HG03469 (cell line): ENCODE data around the gene TPT1.
"Not testable (repeated sequence)": the region's sequence is repeated elsewhere in the genome, so short reads cannot be mapped to it uniquely, and the experiment has no call there.

Experiments
- ATAC-seq: cut with Tn5 transposase; IDR thresholded peaks from one replicate; pipeline ENCODE4 v1.9.1; 2021; ENCODE audit warnings: mild to moderate bottlenecking, moderate library complexity, moderate number of reproducible peaks; ENCODE audit not compliant: unreplicated experiment

Gene TPT1

GRCh38 chr13:45341034-45341798 is at the start of gene TPT1:
TSS of gene TPT1 (minus strand) at chr13:45341183. CDS start at chr13:45341069, 114 bp downstream.
- peak; percentile 77 for ATAC-seq

GRCh38 chr13:45390348-45390747 is 49.4 kb upstream of the TPT1 start:
- ATAC-seq, result not testable (repeated sequence)

- no peak for ATAC-seq
Measured at GRCh38 chr13:45388664-45389063, 47.7 kb upstream of the TPT1 start.

GRCh38 chr13:45386892-45387575 is 46.1 kb upstream of the TPT1 start:
- not testable (repeated sequence) for ATAC-seq

GRCh38 chr13:45385907-45386553 is 45.0 kb upstream of the TPT1 start:
- ATAC-seq, result no peak

- ATAC-seq, result no peak
Measured at GRCh38 chr13:45385320-45385719, 44.3 kb upstream of the TPT1 start.

- ATAC-seq, result no peak
Measured at GRCh38 chr13:45384474-45385174, 43.6 kb upstream of the TPT1 start.

GRCh38 chr13:45382739-45383138 is 41.8 kb upstream of the TPT1 start:
- not testable (repeated sequence) for ATAC-seq

- ATAC-seq, result no peak
Measured at GRCh38 chr13:45381196-45381595, 40.2 kb upstream of the TPT1 start.

GRCh38 chr13:45380708-45381107 is 39.7 kb upstream of the TPT1 start:
- ATAC-seq, result not testable (repeated sequence)

GRCh38 chr13:45379516-45379915 is 38.5 kb upstream of the TPT1 start:
- not testable (repeated sequence) for ATAC-seq

- not testable (repeated sequence) for ATAC-seq
Measured at GRCh38 chr13:45378786-45379185, 37.8 kb upstream of the TPT1 start.

GRCh38 chr13:45377314-45377713 is 36.3 kb upstream of the TPT1 start:
- ATAC-seq, result not testable (repeated sequence)

- not testable (repeated sequence) for ATAC-seq
Measured at GRCh38 chr13:45376651-45377050, 35.7 kb upstream of the TPT1 start.

GRCh38 chr13:45374917-45375316 is 33.9 kb upstream of the TPT1 start:
- no peak for ATAC-seq

GRCh38 chr13:45373162-45373547 is 32.2 kb upstream of the TPT1 start:
- ATAC-seq, result no peak

GRCh38 chr13:45372189-45373161 is 31.5 kb upstream of the TPT1 start:
- no peak for ATAC-seq

GRCh38 chr13:45370922-45371406 is 30.0 kb upstream of the TPT1 start:
- no peak for ATAC-seq

GRCh38 chr13:45369116-45369515 is 28.1 kb upstream of the TPT1 start:
- no peak for ATAC-seq

GRCh38 chr13:45368571-45368970 is 27.6 kb upstream of the TPT1 start:
- ATAC-seq, result no peak
